K562 treated with DMSO at 1 percent for 4 hours (cell line): ENCODE results near the gene OR13C8. TPM values are rescaled to one million over a fixed set of nuclear protein-coding genes. Genes with fewer than 3 reads are reported as not detected.

Source experiments
- total RNA-seq: library from RNA; unstranded; fragments of 300-600 nt; gene quantifications from 2 replicates; pipeline ENCODE4 v1.2.3, GENCODE V29; 2022; ENCODE audit not compliant: insufficient read depth

OR13C8 gene
- not detected in 2 replicates for total RNA-seq

GRCh38 chr9:104568868-104569267 lies at the start of gene OR13C8:
Gene OR13C8, plus strand, starts transcription at chr9:104569168. Its CDS starts 0 bp downstream, at chr9:104569168.

DNA sequence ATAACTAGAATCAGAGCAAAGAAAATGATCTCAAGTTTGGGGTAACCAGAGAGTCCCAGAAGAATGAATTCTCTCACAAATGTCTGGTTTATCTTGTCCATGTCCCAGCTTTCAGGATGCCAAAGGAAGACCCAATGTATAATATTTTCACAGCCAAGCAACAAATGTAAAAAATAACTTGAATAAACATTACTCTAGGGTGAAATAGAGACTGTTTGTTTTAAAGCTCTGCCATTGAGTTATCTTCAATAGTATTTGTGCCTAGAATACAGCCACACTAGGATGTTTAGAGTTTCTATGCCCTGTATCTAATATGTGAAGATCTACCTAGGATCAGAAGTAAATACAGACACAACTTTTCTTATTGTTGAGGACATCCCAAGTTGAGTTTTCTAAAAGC lies 41.9 kb upstream of the OR13C8 start, which contains the start of gene OR13C4:
Gene OR13C4, minus strand, starts transcription at position 101 of the 400 bp plus-strand sequence. Its CDS starts 0 bp downstream, at position 101.

DNA sequence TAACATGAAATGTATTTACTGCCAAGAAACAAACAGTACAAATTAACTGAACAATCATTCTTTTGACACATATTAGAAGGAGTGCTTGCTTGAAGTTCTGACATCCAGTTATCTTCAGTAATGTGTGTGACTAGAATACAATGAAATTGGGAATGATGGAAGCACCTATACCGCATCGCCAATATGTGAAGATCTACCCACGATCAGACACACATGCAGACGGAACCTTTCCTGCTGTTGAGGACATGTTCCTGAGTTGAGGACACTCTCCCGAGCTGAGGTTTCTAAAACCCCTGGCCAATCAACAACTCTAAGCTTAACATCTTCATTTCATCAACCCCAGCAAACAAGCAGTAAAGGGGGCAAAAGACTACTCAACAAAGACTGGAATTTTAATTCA lies 32.2 kb upstream of the OR13C8 start, which contains the start of gene OR13C3:
Gene OR13C3, minus strand, starts transcription at position 101 of the 400 bp plus-strand sequence. CDS start 133 bp downstream, outside the sequence.

DNA sequence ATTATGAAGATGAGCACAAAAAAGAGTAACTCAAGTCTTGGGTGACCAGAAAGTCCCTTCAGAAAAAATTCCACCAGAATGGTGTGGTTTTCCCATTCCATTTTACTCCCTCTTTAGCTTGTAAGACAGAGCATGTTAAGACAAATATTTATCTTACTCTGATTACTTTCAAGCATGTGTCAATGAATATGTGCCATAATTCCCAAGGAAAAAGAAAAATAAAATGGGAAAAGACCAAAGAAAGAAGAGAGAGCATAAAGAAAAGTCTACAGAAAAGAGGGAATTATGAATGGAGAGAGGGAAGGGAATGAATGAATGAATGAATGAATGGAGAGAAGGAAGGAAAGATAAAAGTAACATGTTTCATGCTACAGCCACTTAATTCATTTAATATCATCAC lies 30.3 kb downstream of the OR13C8 start, which contains the start of gene OR13C5:
Gene OR13C5, minus strand, starts transcription at position 101 of the 400 bp plus-strand sequence. Its CDS starts 0 bp downstream, at position 101.

GRCh38 chr9:104605527-104605926 lies 36.6 kb downstream of the OR13C8 start, which contains the start of gene OR13C2:
Gene OR13C2, minus strand, starts transcription at chr9:104605627. Its CDS starts 0 bp downstream, at chr9:104605627.

GRCh38 chr9:104618104-104618503 lies 49.1 kb downstream of the OR13C8 start, which contains the start of gene OR13C9:
Gene OR13C9, minus strand, starts transcription at chr9:104618204. Its CDS starts 0 bp downstream, at chr9:104618204.

Other genes with a start within 250 kb of the OR13C8 start
- gene OR13F1, start 64.9 kb upstream of the OR13C8 start, total RNA-seq = not detected in 2 replicates
- gene OR13C4, start 42.0 kb upstream of the OR13C8 start, total RNA-seq = not detected in 2 replicates
- not detected in 2 replicates for gene OR13C3, start 32.3 kb upstream of the OR13C8 start, total RNA-seq
- gene OR13C5, start 30.2 kb downstream of the OR13C8 start, total RNA-seq = not detected in 2 replicates
- not detected in 2 replicates for gene OR13C2, start 36.5 kb downstream of the OR13C8 start, total RNA-seq
- gene OR13C9, start 49.0 kb downstream of the OR13C8 start, total RNA-seq = not detected in 2 replicates
- gene OR13D1, start 125.3 kb downstream of the OR13C8 start, total RNA-seq = not detected in 2 replicates
- gene NIPSNAP3A, start 178.5 kb downstream of the OR13C8 start, total RNA-seq = 24.0 and 24.1 TPM in 2 replicates
- 1.5 and 2.1 TPM in 2 replicates for gene NIPSNAP3B, start 195.0 kb downstream of the OR13C8 start, total RNA-seq